Stimulated activated CD4-positive, alpha-beta T cell treated with anti-CD3 and anti-CD28 coated beads, Interleukin-12 subunit alpha, Interleukin-12 subunit beta, amount 100 ng/mL, for 4 hours (primary cell): Measurements from ENCODE around the gene KRTAP4-7.
"Not testable (repeated sequence)": the region's sequence is repeated elsewhere in the genome, so short reads cannot be mapped to it uniquely, and the experiment has no call there.

Experiments used
- DNase-seq: peaks from one replicate; pipeline ENCODE4 v3.0.0-alpha.2; 2020

Gene KRTAP4-7

GRCh38 chr17:41116297-41116696, 32.3 kb downstream of the KRTAP4-7 start:
- no peak for DNase-seq

- not testable (repeated sequence) for DNase-seq
Measured at GRCh38 chr17:41117846-41118386, 34.0 kb downstream of the KRTAP4-7 start, which contains the start of gene KRTAP4-11. TSS of gene KRTAP4-11 (minus strand) at chr17:41118373. CDS start at chr17:41118315, 58 bp downstream.

- no peak for DNase-seq
Measured at GRCh38 chr17:41118721-41119120, 34.8 kb downstream of the KRTAP4-7 start.

GRCh38 chr17:41119696-41120690, 36.0 kb downstream of the KRTAP4-7 start:
- DNase-seq, result not testable (repeated sequence)

GRCh38 chr17:41121742-41122141, 37.8 kb downstream of the KRTAP4-7 start:
- no peak for DNase-seq

GRCh38 chr17:41123292-41123990, 39.5 kb downstream of the KRTAP4-7 start:
- DNase-seq, result not testable (repeated sequence)

- DNase-seq, result not testable (repeated sequence)
Measured at GRCh38 chr17:41123991-41124371, 40.0 kb downstream of the KRTAP4-7 start, which contains the start of gene KRTAP4-12. TSS of gene KRTAP4-12 (minus strand) at chr17:41124182. CDS start at chr17:41124122, 60 bp downstream.

GRCh38 chr17:41125064-41125463, 41.1 kb downstream of the KRTAP4-7 start:
- no peak for DNase-seq

- no peak for DNase-seq
Measured at GRCh38 chr17:41126412-41126811, 42.5 kb downstream of the KRTAP4-7 start.

GRCh38 chr17:41127371-41127770, 43.4 kb downstream of the KRTAP4-7 start:
- no peak for DNase-seq

GRCh38 chr17:41131979-41132378, 48.0 kb downstream of the KRTAP4-7 start:
- DNase-seq, result no peak

- no peak for DNase-seq
Measured at GRCh38 chr17:41133880-41134735, 50.2 kb downstream of the KRTAP4-7 start.
